ENCODE data around the gene PTGER1. TPM values are rescaled to one million over a fixed set of nuclear protein-coding genes. Genes with fewer than 3 reads are reported as not detected.

The PTGER1 gene
- total and polyA plus RNA-seq, 9 of the 15 experiments (the other 6 are each of a cell fraction or from before 2014, with no cell fraction given) = 0.06 to 0.36 (median 0.31) TPM; not detected in 5

DNA sequence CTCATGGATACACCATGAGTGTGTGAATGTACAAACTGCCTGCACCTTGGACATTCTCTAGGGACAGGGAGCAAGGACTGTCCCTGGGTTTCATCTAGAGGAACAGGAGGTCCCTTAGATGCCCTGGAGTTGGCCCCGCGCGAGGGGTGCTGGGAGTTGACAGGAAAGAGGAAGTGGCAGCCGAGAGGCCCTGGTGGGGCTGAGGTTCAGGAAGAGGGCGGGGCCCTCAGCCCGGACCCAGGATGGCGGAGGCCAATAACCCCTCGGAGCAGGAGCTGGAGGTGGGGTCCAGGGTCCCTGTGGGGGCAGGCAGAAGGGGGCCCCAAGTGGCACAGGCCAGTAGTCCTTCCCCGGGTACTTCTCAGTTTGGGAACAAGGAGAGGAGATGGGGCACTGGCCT is 35.1 kb downstream of the PTGER1 start (continued):
- TF ChIP-seq XRCC5 (IDR thresholded peaks at IDR 0.05; ENCODE audit: low read depth, low read length) (peak; percentile 65; the same call in 1 of the 2 replicates), PHF8 (IDR thresholded peaks at IDR 0.05; ENCODE audit: borderline replicate concordance, low read length) (peak; percentile 53; the same call in 1 of the 2 replicates), ZNF316 (IDR thresholded peaks at IDR 0.05) (no peak), FOXA3 (CRISPR knock-in tag; conservative IDR thresholded peaks at IDR 0.05 in 1 of 2, IDR thresholded peaks at IDR 0.05 in 1 of 2) (no peak), RB1 (IDR thresholded peaks at IDR 0.05; ENCODE audit: low read depth) (0 out of 2 replicates have a peak, but pooled peaks have one; percentile 29), ARHGAP35 (IDR thresholded peaks at IDR 0.05; ENCODE audit: partially characterized antibody) (no peak), ZFPM2 (CRISPR knock-in tag; IDR thresholded peaks at IDR 0.05) (no peak), GATAD2B (IDR thresholded peaks at IDR 0.05; ENCODE audit: borderline replicate concordance) (no peak), ZNF121 (CRISPR knock-in tag; conservative IDR thresholded peaks at IDR 0.05) (no peak), PCBP1 (IDR thresholded peaks at IDR 0.05; ENCODE audit: low read depth, low read length, poor library complexity, severe bottlenecking) (no peak), CBX8 (IDR thresholded peaks at IDR 0.05; ENCODE audit: borderline replicate concordance, extremely low read depth, low read depth, low read length, poor library complexity, severe bottlenecking) (no peak), SP2 (IDR thresholded peaks at IDR 0.05; ENCODE audit: extremely low read depth, low read depth, low read length, poor library complexity, severe bottlenecking) (no peak), ZNF134 (CRISPR knock-in tag; conservative IDR thresholded peaks at IDR 0.05) (no peak), PTRF (tag; IDR thresholded peaks at IDR 0.05) (no peak)
- TF ChIP-seq, protein P1, sequence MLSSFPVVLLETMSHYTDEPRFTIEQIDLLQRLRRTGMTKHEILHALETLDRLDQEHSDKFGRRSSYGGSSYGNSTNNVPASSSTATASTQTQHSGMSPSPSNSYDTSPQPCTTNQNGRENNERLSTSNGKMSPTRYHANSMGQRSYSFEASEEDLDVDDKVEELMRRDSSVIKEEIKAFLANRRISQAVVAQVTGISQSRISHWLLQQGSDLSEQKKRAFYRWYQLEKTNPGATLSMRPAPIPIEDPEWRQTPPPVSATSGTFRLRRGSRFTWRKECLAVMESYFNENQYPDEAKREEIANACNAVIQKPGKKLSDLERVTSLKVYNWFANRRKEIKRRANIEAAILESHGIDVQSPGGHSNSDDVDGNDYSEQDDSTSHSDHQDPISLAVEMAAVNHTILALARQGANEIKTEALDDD (IDR thresholded peaks at IDR 0.05) = no peak
- TF ChIP-seq, protein P2, sequence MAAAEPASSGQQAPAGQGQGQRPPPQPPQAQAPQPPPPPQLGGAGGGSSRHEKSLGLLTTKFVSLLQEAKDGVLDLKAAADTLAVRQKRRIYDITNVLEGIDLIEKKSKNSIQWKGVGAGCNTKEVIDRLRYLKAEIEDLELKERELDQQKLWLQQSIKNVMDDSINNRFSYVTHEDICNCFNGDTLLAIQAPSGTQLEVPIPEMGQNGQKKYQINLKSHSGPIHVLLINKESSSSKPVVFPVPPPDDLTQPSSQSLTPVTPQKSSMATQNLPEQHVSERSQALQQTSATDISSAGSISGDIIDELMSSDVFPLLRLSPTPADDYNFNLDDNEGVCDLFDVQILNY (CRISPR knock-in tag; IDR thresholded peaks at IDR 0.05) = no peak
